ENCODE measurements around the gene MUSTN1.

The MUSTN1 gene

GRCh38 chr3:52834871-52835501 lies at the start of gene MUSTN1:
MUSTN1 (minus strand) TSS chr3:52835019; CDS start chr3:52834948, 71 bp downstream.
- no peak within 1 kb of the TSS for H3K27ac ChIP-seq
- no peak for TF ChIP-seq CTCF (conservative IDR thresholded peaks at IDR 0.05)
- no peak for TF ChIP-seq ZFX (IDR thresholded peaks at IDR 0.05)

- TF ChIP-seq ZFX (IDR thresholded peaks at IDR 0.05) = no peak
- no peak for TF ChIP-seq CTCF (conservative IDR thresholded peaks at IDR 0.05)
- no peak overlapping the region for H3K27ac ChIP-seq
These were observed 47.6 kb upstream of the MUSTN1 start for GRCh38 chr3:52882377-52882776.

GRCh38 chr3:52881871-52882270 lies 47.1 kb upstream of the MUSTN1 start:
- no peak for TF ChIP-seq CTCF (conservative IDR thresholded peaks at IDR 0.05)
- TF ChIP-seq ZFX (IDR thresholded peaks at IDR 0.05) = no peak
- H3K27ac ChIP-seq = no peak overlapping the region

GRCh38 chr3:52880474-52880873 lies 45.7 kb upstream of the MUSTN1 start:
- no peak overlapping the region for H3K27ac ChIP-seq
- TF ChIP-seq CTCF (conservative IDR thresholded peaks at IDR 0.05) (no peak), ZFX (IDR thresholded peaks at IDR 0.05) (no peak)

- H3K27ac ChIP-seq = no peak overlapping the region
- TF ChIP-seq CTCF (conservative IDR thresholded peaks at IDR 0.05) (no peak), ZFX (IDR thresholded peaks at IDR 0.05) (no peak)
These were observed 45.2 kb upstream of the MUSTN1 start for GRCh38 chr3:52880047-52880446.

GRCh38 chr3:52879581-52879980 lies 44.8 kb upstream of the MUSTN1 start:
- no peak for TF ChIP-seq CTCF (conservative IDR thresholded peaks at IDR 0.05)
- TF ChIP-seq ZFX (IDR thresholded peaks at IDR 0.05) = no peak

GRCh38 chr3:52879090-52879489 lies 44.3 kb upstream of the MUSTN1 start:
- no peak overlapping the region for H3K27ac ChIP-seq
- TF ChIP-seq ZFX (IDR thresholded peaks at IDR 0.05) (no peak), CTCF (conservative IDR thresholded peaks at IDR 0.05) (no peak; the same call in 1 of the 2 replicates)

More at GRCh38 chr3:52879581-52879980, 44.8 kb upstream of the MUSTN1 start:
- no peak overlapping the region for H3K27ac ChIP-seq
